HepG2 (cell line): Measurements from ENCODE around the gene BCAT1. TPM values are rescaled to one million over a fixed set of nuclear protein-coding genes. Genes with fewer than 3 reads are reported as not detected.

Source experiments
- ATAC-seq: fragments of 200-7000 bp; cut with Tn5 transposase; 3 replicates; pipeline ENCODE4 v1.9.1; 2020; ENCODE audit warnings: mild to moderate bottlenecking, moderate library complexity
- BruUV-seq: library from RNA; stranded (reverse); fragments of 400-500 nt; replicated peaks from 2 replicates; lab custom pipeline; 2021; lab: Mats Ljungman, UMichigan
- CTCF ChIA-PET: fragments of 300-600 bp; formaldehyde crosslinking; extraction: SDS; loops from one replicate; lab custom pipeline; 2021; ENCODE audit warnings: low total read pairs, inconsistent platforms, low intra/inter-chr PET ratio; lab: Yijun Ruan, JAX
- POLR2A ChIA-PET: fragments of 350-600 bp; sonication (Branson Sonifier 250); formaldehyde crosslinking; loops from one replicate; lab custom pipeline; 2020; ENCODE audit warnings: antibody characterized with exemption, inconsistent platforms; lab: Yijun Ruan, JAX
- DNase-seq: peaks from one replicate; pipeline ENCODE4 v3.0.0-alpha.2; 2015; ENCODE audit warnings: low spot score
- FAIRE-seq: peaks from 3 replicates; lab custom pipeline; 2011; peaks lifted over from hg19 to GRCh38; lab: Jason Lieb, UNC
- H2AFZ ChIP-seq: one replicate; pipeline ENCODE4 v1.6.1; 2011; ENCODE audit warnings: low read length, inconsistent platforms
- H3K27ac ChIP-seq: fragments of 300-600 bp; 3 replicates; pipeline ENCODE4 v1.8.0; 2011; ENCODE audit warnings: mixed run types, mild to moderate bottlenecking, mixed read lengths, low read length, inconsistent platforms; ENCODE audit not compliant: insufficient read depth; ENCODE audit errors: extremely low read length
- H3K27me3 ChIP-seq, 2 experiments: fragments of 200-600 bp in 1 of 2; 2 replicates in 1 of 2; 3 replicates in 1 of 2; pipeline versions ENCODE4 v1.6.0 to v1.8.0; 2011; ENCODE audit warnings: low read length in 2 of 2, mild to moderate bottlenecking in 2 of 2, moderate library complexity in 2 of 2, inconsistent platforms in 1 of 2; ENCODE audit not compliant: insufficient read depth in 2 of 2, control insufficient read depth in 1 of 2
- H3K36me3 ChIP-seq, 2 experiments: fragments of 200-600 bp in 1 of 2; replicated peaks in 1 of 2; 2 replicates in 1 of 2; 3 replicates in 1 of 2; pipeline versions ENCODE4 v1.5.1 to v1.8.0; 2011; ENCODE audit warnings: low read length in 2 of 2, inconsistent platforms in 1 of 2; ENCODE audit not compliant: insufficient read depth in 2 of 2, control insufficient read depth in 1 of 2
- H3K4me1 ChIP-seq: 2 replicates; pipeline ENCODE4 v1.5.1; 2012; ENCODE audit warnings: low read length, inconsistent platforms; ENCODE audit not compliant: insufficient read depth
- H3K4me2 ChIP-seq: 2 replicates; pipeline ENCODE4 v1.6.0; 2011; ENCODE audit warnings: low read depth, low read length, inconsistent platforms
- H3K4me3 ChIP-seq, 3 experiments: fragments of 200-600 bp in 1 of 3; sonication (generic), shearing (Covaris generic) in 1 of 3; replicated peaks in 1 of 3; 2 replicates each; pipeline ENCODE4 v1.5.1; 2011 to 2016; ENCODE audit warnings: low read length in 3 of 3, inconsistent platforms in 2 of 3, low read depth in 2 of 3, mild to moderate bottlenecking in 2 of 3, control low read depth in 1 of 3, mixed read lengths in 1 of 3; ENCODE audit not compliant: insufficient read depth in 1 of 3
- H3K79me2 ChIP-seq: one replicate; pipeline ENCODE4 v1.6.1; 2011; ENCODE audit warnings: low read length, inconsistent platforms; ENCODE audit not compliant: insufficient read depth
- H3K9ac ChIP-seq: 2 replicates; pipeline ENCODE4 v1.6.0; 2011; ENCODE audit warnings: mild to moderate bottlenecking, low read depth, low read length, inconsistent platforms; ENCODE audit not compliant: insufficient read depth
- H3K9me3 ChIP-seq: 2 replicates; pipeline ENCODE4 v1.5.1; 2012; ENCODE audit warnings: mild to moderate bottlenecking, low read length
- H4K20me1 ChIP-seq: 2 replicates; pipeline ENCODE4 v1.6.0; 2011; ENCODE audit warnings: inconsistent platforms, mild to moderate bottlenecking, low read length, moderate library complexity; ENCODE audit not compliant: insufficient read depth
- SOX5 ChIP-seq: IDR thresholded peaks from 2 replicates; pipeline ENCODE4 v1.6.1; 2016; ENCODE audit warnings: borderline replicate concordance
- TAF15 ChIP-seq: fragments of 200-400 bp; formaldehyde crosslinking; IDR thresholded peaks from one replicate; pipeline ENCODE4 v1.6.1; 2018; ENCODE audit warnings: mild to moderate bottlenecking, low read depth, low read length; ENCODE audit not compliant: poor library complexity, severe bottlenecking
- U2AF2 ChIP-seq: fragments of 200-400 bp; formaldehyde crosslinking; IDR thresholded peaks from 2 replicates; pipeline ENCODE4 v1.6.1; 2017; ENCODE audit warnings: low read depth, mild to moderate bottlenecking, low read length
- ZBTB43 ChIP-seq: sonication (generic); formaldehyde crosslinking; conservative IDR thresholded peaks from 2 replicates; pipeline ENCODE4 v1.4.0; 2020; ENCODE audit warnings: missing genetic modification reagents
- ZBTB7B ChIP-seq: sonication (generic); formaldehyde crosslinking; IDR thresholded peaks from 2 replicates; pipeline ENCODE4 v1.4.0; 2020; ENCODE audit warnings: missing genetic modification reagents
- ZSCAN25 ChIP-seq: sonication (generic); formaldehyde crosslinking; IDR thresholded peaks from 2 replicates; pipeline ENCODE4 v1.8.0; 2022; ENCODE audit warnings: mild to moderate bottlenecking, missing genetic modification reagents
- WGBS: methylation state at CpG from one replicate; pipeline ENCODE4 v1.1.6; 2017; ENCODE audit warnings: low lambda C conversion rate; 5-methylcytosine and 5-hydroxymethylcytosine counted together
- in situ Hi-C: cut with HindIII; loops from 2 replicates; pipeline ENCODE4 v1.10.0; 2017; ENCODE audit warnings: low pct_unique_long_range_greater_than_20kb; ENCODE audit not compliant: extremely low pct_ligation_motif_present
- intact Hi-C: fragments of 100-400 bp; cut with micrococcal nuclease; formaldehyde crosslinking; loops from one replicate; pipeline ENCODE4 v1.10.0; 2022; ENCODE audit not compliant: unreplicated experiment
- polyA plus RNA-seq, 8 experiments: library from polyadenylated mRNA; depleted of rRNA in 3 of 8; stranded (reverse) in 7 of 8; unstranded in 1 of 8; fragments of >200 nt; fragmentation: Illumina TruSeq in 4 of 8; extraction: Trizol in 4 of 8; gene quantifications; 2 replicates each; pipeline versions ENCODE4 v1.2.1 to v1.2.3, GENCODE V29; 2011 to 2016; ENCODE audit warnings: low read depth in 4 of 8, missing spikeins in 1 of 8, mixed read lengths in 1 of 8; ENCODE audit not compliant: insufficient read depth in 1 of 8
- total RNA-seq, 5 experiments: library from RNA; depleted of rRNA; stranded (reverse); fragments of >200 nt; fragmentation: Illumina TruSeq; extraction: Trizol; gene quantifications; 2 replicates each; pipeline ENCODE4 v1.2.3, GENCODE V29; 2016; ENCODE audit warnings: low read depth in 1 of 5
- TF ChIP-seq, protein P1 (sequence below): sonication (generic); formaldehyde crosslinking; IDR thresholded peaks from 2 replicates; pipeline ENCODE4 v1.5.0; 2020; ENCODE audit warnings: mild to moderate bottlenecking, missing genetic modification reagents, borderline replicate concordance
- TF ChIP-seq, protein P2 (sequence below): sonication (generic); formaldehyde crosslinking; IDR thresholded peaks from 2 replicates; pipeline ENCODE4 v1.4.0; 2020; ENCODE audit warnings: mild to moderate bottlenecking, low read depth, missing genetic modification reagents

BCAT1 gene
- total and polyA plus RNA-seq, 2 of the 13 experiments (the other 11 are each of a cell fraction or from before 2014, with no cell fraction given): 8.0 to 75.5 TPM

DNA sequence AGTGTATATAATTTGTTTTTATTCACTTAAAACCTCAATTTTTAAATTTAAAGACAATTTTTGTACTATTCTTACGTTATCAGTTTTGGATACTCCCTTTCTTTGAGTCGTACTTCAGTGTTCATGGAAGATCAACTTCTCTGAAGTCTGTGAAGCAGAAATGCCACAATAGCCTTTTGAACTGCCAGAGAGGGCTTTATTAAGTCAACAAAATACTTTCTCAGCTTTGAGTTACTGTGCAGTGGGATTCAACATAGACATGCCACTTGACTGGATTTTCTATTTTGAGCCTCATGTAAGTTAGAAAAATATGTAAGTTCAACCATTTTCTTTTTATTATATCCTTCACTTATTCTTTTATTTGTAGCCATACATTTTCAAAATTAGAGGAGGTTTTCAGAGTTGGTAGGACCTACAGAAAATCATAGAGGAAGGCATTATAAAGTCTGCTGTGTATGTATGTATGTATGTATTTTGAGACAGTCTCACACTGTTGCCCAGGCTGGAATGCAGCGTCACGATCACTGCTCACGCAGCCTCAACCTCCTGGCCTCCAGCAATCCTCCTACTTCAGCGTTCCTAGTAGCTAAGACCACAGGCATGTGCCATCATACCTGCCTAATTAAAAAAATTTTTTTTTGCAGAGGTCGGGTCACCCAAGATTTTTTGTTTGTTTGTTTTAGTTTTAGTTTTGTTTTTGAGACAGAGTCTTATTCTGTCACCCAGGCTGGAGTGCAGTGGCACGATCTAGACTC lies 31.3 kb upstream of the BCAT1 start:
- Histone ChIP-seq H3K4me3 (no peak overlapping the region), H3K4me1 (no peaks in the 10 kb centered on the region), H3K4me2 (no peak overlapping the region), H3K9ac (no peak overlapping the region), H3K9me3 (no peaks in the 10 kb centered on the region), H4K20me1 (no peaks in the 10 kb centered on the region), H3K27me3 (no peaks in the 10 kb centered on the region), H2AFZ (no peak overlapping the region), H3K27ac (no peak overlapping the region), H3K36me3 (no peaks in the 10 kb centered on the region), H3K79me2 (no peaks in the 10 kb centered on the region)
- ATAC-seq (no peak), FAIRE-seq (no peak), DNase-seq (peak; percentile 6)
- WGBS: 39% methylated on average over 8 of the region's 8 CpGs
- no TSS peak for BruUV-seq
- intact Hi-C loops: no loop called here
- POLR2A ChIA-PET: no interaction called here
- CTCF ChIA-PET: no interaction called here
- TF ChIP-seq, protein P1, sequence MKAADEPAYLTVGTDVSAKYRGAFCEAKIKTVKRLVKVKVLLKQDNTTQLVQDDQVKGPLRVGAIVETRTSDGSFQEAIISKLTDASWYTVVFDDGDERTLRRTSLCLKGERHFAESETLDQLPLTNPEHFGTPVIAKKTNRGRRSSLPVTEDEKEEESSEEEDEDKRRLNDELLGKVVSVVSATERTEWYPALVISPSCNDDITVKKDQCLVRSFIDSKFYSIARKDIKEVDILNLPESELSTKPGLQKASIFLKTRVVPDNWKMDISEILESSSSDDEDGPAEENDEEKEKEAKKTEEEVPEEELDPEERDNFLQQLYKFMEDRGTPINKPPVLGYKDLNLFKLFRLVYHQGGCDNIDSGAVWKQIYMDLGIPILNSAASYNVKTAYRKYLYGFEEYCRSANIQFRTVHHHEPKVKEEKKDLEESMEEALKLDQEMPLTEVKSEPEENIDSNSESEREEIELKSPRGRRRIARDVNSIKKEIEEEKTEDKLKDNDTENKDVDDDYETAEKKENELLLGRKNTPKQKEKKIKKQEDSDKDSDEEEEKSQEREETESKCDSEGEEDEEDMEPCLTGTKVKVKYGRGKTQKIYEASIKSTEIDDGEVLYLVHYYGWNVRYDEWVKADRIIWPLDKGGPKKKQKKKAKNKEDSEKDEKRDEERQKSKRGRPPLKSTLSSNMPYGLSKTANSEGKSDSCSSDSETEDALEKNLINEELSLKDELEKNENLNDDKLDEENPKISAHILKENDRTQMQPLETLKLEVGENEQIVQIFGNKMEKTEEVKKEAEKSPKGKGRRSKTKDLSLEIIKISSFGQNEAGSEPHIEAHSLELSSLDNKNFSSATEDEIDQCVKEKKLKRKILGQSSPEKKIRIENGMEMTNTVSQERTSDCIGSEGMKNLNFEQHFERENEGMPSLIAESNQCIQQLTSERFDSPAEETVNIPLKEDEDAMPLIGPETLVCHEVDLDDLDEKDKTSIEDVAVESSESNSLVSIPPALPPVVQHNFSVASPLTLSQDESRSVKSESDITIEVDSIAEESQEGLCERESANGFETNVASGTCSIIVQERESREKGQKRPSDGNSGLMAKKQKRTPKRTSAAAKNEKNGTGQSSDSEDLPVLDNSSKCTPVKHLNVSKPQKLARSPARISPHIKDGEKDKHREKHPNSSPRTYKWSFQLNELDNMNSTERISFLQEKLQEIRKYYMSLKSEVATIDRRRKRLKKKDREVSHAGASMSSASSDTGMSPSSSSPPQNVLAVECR (CRISPR knock-in tag): no peak
- in situ Hi-C loops: no loop called here

DNA sequence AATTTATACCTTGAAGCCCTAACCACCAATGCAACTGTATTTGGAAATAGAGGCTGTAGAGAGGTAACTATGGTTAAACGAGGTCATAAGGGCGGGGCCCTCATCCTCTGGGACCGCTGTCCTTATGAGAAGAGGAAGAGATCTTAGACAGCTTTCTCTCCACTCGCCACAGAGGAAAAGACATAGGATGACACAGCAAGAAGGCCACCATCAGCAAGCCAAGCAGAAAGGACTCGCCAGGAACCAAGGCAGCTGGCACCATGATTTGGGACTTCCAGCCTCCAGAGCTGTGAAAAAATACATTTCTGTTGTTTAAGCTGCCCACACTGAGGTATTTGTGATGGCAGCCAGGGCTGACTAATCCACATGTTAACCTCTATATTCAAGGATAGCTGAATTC lies 30.4 kb upstream of the BCAT1 start:
- no peak overlapping the region for H3K4me2 ChIP-seq
- WGBS: 33% methylated on average over 4 of the region's 5 CpGs
- no peak overlapping the region for H2AFZ ChIP-seq
- DNase-seq (no peak), ATAC-seq (no peak), FAIRE-seq (no peak)
- no TSS peak for BruUV-seq
- H4K20me1 ChIP-seq: no peaks in the 10 kb centered on the region
- no peaks in the 10 kb centered on the region for H3K36me3 ChIP-seq
- H3K27ac ChIP-seq: no peak overlapping the region
- no peaks in the 10 kb centered on the region for H3K4me1 ChIP-seq
- H3K4me3 ChIP-seq: no peak overlapping the region
- in situ Hi-C loops: no loop called here
- intact Hi-C loops: no loop called here
- CTCF ChIA-PET: no interaction called here
- POLR2A ChIA-PET: no interaction called here
- H3K9ac ChIP-seq: no peak overlapping the region
- no peaks in the 10 kb centered on the region for H3K9me3 ChIP-seq
- H3K27me3 ChIP-seq: no peaks in the 10 kb centered on the region
- no peaks in the 10 kb centered on the region for H3K79me2 ChIP-seq
- TF ChIP-seq SOX5 (CRISPR knock-in tag) (no peak), TAF15 (no peak), U2AF2 (no peak), ZBTB7B (CRISPR knock-in tag) (no peak), ZSCAN25 (CRISPR knock-in tag) (no peak), ZBTB43 (CRISPR knock-in tag) (no peak)
- TF ChIP-seq, protein P2, sequence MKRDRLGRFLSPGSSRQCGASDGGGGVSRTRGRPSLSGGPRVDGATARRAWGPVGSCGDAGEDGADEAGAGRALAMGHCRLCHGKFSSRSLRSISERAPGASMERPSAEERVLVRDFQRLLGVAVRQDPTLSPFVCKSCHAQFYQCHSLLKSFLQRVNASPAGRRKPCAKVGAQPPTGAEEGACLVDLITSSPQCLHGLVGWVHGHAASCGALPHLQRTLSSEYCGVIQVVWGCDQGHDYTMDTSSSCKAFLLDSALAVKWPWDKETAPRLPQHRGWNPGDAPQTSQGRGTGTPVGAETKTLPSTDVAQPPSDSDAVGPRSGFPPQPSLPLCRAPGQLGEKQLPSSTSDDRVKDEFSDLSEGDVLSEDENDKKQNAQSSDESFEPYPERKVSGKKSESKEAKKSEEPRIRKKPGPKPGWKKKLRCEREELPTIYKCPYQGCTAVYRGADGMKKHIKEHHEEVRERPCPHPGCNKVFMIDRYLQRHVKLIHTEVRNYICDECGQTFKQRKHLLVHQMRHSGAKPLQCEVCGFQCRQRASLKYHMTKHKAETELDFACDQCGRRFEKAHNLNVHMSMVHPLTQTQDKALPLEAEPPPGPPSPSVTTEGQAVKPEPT: no peak
